HG02943 (cell line): Measurements from ENCODE around the gene MST1.

Experiments
- ATAC-seq: cut with Tn5 transposase; IDR thresholded peaks from one replicate; pipeline ENCODE4 v1.9.1; 2021; ENCODE audit warnings: mild to moderate bottlenecking, low read depth, moderate library complexity; ENCODE audit not compliant: unreplicated experiment

MST1 gene

GRCh38 chr3:49689046-49689907, at the start of gene MST1, which contains the start of gene RNF123:
Gene MST1, minus strand, starts transcription at chr3:49689474. Its CDS starts 783 bp downstream, at chr3:49688691.
Gene RNF123, plus strand, starts transcription at chr3:49689557. Its CDS starts 1,609 bp downstream, at chr3:49691166.
- ATAC-seq, result peak; percentile 42

GRCh38 chr3:49738067-49738713, 48.9 kb upstream of the MST1 start:
- no peak for ATAC-seq

- ATAC-seq, result no peak
These were observed 45.5 kb upstream of the MST1 start for GRCh38 chr3:49734752-49735151.

GRCh38 chr3:49733551-49733950, 44.3 kb upstream of the MST1 start:
- ATAC-seq, result no peak

GRCh38 chr3:49732597-49732996, 43.3 kb upstream of the MST1 start:
- no peak for ATAC-seq

GRCh38 chr3:49729966-49730609, 40.8 kb upstream of the MST1 start:
- ATAC-seq, result no peak

GRCh38 chr3:49727924-49728361, 38.7 kb upstream of the MST1 start:
- no peak for ATAC-seq

- ATAC-seq, result no peak
These were observed 38.1 kb upstream of the MST1 start for GRCh38 chr3:49727154-49727923.

- no peak for ATAC-seq
These were observed 36.8 kb upstream of the MST1 start for GRCh38 chr3:49725906-49726681.

GRCh38 chr3:49724586-49724985, 35.3 kb upstream of the MST1 start:
- no peak for ATAC-seq

- peak; percentile 66 for ATAC-seq
These were observed 34.6 kb upstream of the MST1 start, which contains the start of gene GMPPB for GRCh38 chr3:49723628-49724551. Gene GMPPB, minus strand, starts transcription at chr3:49723951. Its CDS starts 225 bp downstream, at chr3:49723726.

- ATAC-seq, result no peak
These were observed 34.0 kb upstream of the MST1 start for GRCh38 chr3:49723296-49723627.

- no peak for ATAC-seq
These were observed 33.6 kb upstream of the MST1 start for GRCh38 chr3:49722896-49723295.

- ATAC-seq, result no peak
These were observed 32.9 kb upstream of the MST1 start for GRCh38 chr3:49721896-49722781.

GRCh38 chr3:49721596-49721895, 32.3 kb upstream of the MST1 start:
- no peak for ATAC-seq

- ATAC-seq, result no peak
These were observed 31.8 kb upstream of the MST1 start for GRCh38 chr3:49720855-49721595.

- peak; percentile 46 for ATAC-seq
These were observed 30.1 kb upstream of the MST1 start, which contains the start of gene AMIGO3 for GRCh38 chr3:49719214-49719884. Gene AMIGO3, minus strand, starts transcription at chr3:49719684. Its CDS starts 219 bp downstream, at chr3:49719465.
